ENCODE data around the gene GOLGA1. TPM values are rescaled to one million over a fixed set of nuclear protein-coding genes. Genes with fewer than 3 reads are reported as not detected.

Gene GOLGA1
- polyA plus RNA-seq, 1 of the 3 experiments (the other 2 are of a cell fraction) = 10.0 TPM

DNA sequence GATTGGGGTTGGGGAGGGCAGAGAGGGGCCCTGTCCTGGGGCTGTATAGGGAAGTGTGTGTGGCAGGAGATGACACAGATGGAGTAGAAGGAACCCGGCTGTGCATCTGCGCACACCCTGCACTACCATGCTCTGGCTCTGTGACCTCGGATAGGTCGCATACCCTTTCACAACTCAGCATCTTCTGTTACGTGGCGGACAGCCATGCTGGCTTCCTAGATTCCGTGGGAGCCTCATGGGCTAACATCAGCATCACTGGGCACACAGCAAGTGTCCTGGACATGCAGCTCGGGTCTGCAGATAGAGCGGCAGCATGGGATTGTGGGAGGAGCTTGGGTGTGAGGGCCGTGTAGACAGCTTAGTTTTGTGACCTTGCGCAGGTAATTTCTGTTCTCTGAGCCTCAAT, 69.7 kb downstream of the GOLGA1 start:
- Histone ChIP-seq H3K9me2 (no peaks in the 10 kb centered on the region), H3K4me2 (peak overlapping the region; percentile 87), H3K9me3 (no peaks in the 10 kb centered on the region), H3F3A (replicated peaks; ENCODE audit: insufficient read depth) (peaks cover 3% of the 10 kb centered on the region), H3K9ac (no peak overlapping the region), H3K36me3 (replicated peaks in 1 of 2; ENCODE audit: control insufficient read depth in 1 of 2, insufficient read depth in 2 of 2, low read length in 1 of 2) (peaks cover 12 to 37% of the 10 kb centered on the region in 2 experiments), H3K4me3 (ENCODE audit: low read depth in 2 of 2, low read length in 1 of 2) (peak overlapping the region; percentile 85 to 94; a peak in 2 of 4 replicates), H3K79me2 (ENCODE audit: insufficient read depth) (peaks cover 91% of the 10 kb centered on the region), H3K27ac (ENCODE audit: low read depth in 2 of 2, low read length in 1 of 2) (no peak overlapping the region), H3K27me3 (ENCODE audit: insufficient read depth) (no peaks in the 10 kb centered on the region), H2AFZ (ENCODE audit: low read depth) (no peak overlapping the region), H3K4me1 (ENCODE audit: control insufficient read depth in 1 of 2, insufficient read depth in 2 of 2, low read depth in 1 of 2, low read length in 1 of 2) (peaks cover 8 to 24% of the 10 kb centered on the region in 2 experiments; a peak in 3 of 4 replicates), H4K20me1 (ENCODE audit: insufficient read depth) (peaks cover 40% of the 10 kb centered on the region)
- ChIA-PET POLR2A (interaction anchor here (1.2 kb wide), 1 partner anchor 10 kb away, joined by 3 read pairs; no protein-coding TSS in a partner anchor), CTCF (interaction anchor here (1.0 to 1.2 kb wide), 2 partner anchors 18 to 272 kb away, joined by 3 to 4 read pairs; partner anchors contain the start of genes SCAI and WDR38)
- no peak for DNase-seq
- 85% methylated on average over 9 of the region's 11 CpGs for WGBS (ENCODE audit: low lambda C conversion rate)
- no peak for TF ChIP-seq NFIC (IDR thresholded peaks at IDR 0.05; ENCODE audit: borderline replicate concordance)
- TF ChIP-seq FOXJ3 (CRISPR knock-in tag; IDR thresholded peaks at IDR 0.05) = no peak
- no peak for TF ChIP-seq FOSL2 (IDR thresholded peaks at IDR 0.05; ENCODE audit: borderline replicate concordance, low read depth)
- no peak for TF ChIP-seq CHD2 (IDR thresholded peaks at IDR 0.05; ENCODE audit: low read length, partially characterized antibody)
- no peak for TF ChIP-seq TEAD4 (IDR thresholded peaks at IDR 0.05; ENCODE audit: borderline replicate concordance, insufficient read depth)
- no peak for TF ChIP-seq ELF1 (IDR thresholded peaks at IDR 0.05)
- TF ChIP-seq GABPA (IDR thresholded peaks at IDR 0.05; ENCODE audit: low read depth) = no peak
- TF ChIP-seq GATA2 (CRISPR knock-in tag; IDR thresholded peaks at IDR 0.05) = no peak
- TF ChIP-seq TAF1 (IDR thresholded peaks at IDR 0.05; ENCODE audit: borderline replicate concordance, low read depth, low read length) = no peak
- TF ChIP-seq, protein P1, sequence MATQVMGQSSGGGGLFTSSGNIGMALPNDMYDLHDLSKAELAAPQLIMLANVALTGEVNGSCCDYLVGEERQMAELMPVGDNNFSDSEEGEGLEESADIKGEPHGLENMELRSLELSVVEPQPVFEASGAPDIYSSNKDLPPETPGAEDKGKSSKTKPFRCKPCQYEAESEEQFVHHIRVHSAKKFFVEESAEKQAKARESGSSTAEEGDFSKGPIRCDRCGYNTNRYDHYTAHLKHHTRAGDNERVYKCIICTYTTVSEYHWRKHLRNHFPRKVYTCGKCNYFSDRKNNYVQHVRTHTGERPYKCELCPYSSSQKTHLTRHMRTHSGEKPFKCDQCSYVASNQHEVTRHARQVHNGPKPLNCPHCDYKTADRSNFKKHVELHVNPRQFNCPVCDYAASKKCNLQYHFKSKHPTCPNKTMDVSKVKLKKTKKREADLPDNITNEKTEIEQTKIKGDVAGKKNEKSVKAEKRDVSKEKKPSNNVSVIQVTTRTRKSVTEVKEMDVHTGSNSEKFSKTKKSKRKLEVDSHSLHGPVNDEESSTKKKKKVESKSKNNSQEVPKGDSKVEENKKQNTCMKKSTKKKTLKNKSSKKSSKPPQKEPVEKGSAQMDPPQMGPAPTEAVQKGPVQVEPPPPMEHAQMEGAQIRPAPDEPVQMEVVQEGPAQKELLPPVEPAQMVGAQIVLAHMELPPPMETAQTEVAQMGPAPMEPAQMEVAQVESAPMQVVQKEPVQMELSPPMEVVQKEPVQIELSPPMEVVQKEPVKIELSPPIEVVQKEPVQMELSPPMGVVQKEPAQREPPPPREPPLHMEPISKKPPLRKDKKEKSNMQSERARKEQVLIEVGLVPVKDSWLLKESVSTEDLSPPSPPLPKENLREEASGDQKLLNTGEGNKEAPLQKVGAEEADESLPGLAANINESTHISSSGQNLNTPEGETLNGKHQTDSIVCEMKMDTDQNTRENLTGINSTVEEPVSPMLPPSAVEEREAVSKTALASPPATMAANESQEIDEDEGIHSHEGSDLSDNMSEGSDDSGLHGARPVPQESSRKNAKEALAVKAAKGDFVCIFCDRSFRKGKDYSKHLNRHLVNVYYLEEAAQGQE (IDR thresholded peaks at IDR 0.05; ENCODE audit: low read depth, low read length) = no peak
- no peak for TF ChIP-seq MXI1 (IDR thresholded peaks at IDR 0.05; ENCODE audit: low read depth, low read length)
- no peak for TF ChIP-seq RXRA (IDR thresholded peaks at IDR 0.05; ENCODE audit: borderline replicate concordance, low read depth)
- TF ChIP-seq RCOR1 (IDR thresholded peaks at IDR 0.05; ENCODE audit: low read length) = no peak
- no peak for TF ChIP-seq NRF1 (IDR thresholded peaks at IDR 0.05; ENCODE audit: low read depth, low read length)
- TF ChIP-seq EZH2phosphoT487 (IDR thresholded peaks at IDR 0.05; ENCODE audit: borderline replicate concordance, low read depth) = no peak
- TF ChIP-seq SMC3 (IDR thresholded peaks at IDR 0.05; ENCODE audit: low read depth, low read length) = no peak
- TF ChIP-seq EP300 (IDR thresholded peaks at IDR 0.05; ENCODE audit: borderline replicate concordance in 1 of 2, low read depth in 1 of 2, low read length in 1 of 2) = no peak
- no peak for TF ChIP-seq FOXM1 (IDR thresholded peaks at IDR 0.05; ENCODE audit: low read depth)
- no peak for TF ChIP-seq CTCF (IDR thresholded peaks at IDR 0.05)
